ENCODE data around the gene KRTAP1-4.
"Not testable (repeated sequence)": the region's sequence is repeated elsewhere in the genome, so short reads cannot be mapped to it uniquely, and the experiment has no call there.

Gene KRTAP1-4, protein sequence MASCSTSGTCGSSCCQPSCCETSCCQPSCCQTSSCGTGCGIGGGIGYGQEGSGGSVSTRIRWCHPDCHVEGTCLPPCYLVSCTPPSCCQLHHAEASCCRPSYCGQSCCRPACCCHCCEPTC

DNA sequence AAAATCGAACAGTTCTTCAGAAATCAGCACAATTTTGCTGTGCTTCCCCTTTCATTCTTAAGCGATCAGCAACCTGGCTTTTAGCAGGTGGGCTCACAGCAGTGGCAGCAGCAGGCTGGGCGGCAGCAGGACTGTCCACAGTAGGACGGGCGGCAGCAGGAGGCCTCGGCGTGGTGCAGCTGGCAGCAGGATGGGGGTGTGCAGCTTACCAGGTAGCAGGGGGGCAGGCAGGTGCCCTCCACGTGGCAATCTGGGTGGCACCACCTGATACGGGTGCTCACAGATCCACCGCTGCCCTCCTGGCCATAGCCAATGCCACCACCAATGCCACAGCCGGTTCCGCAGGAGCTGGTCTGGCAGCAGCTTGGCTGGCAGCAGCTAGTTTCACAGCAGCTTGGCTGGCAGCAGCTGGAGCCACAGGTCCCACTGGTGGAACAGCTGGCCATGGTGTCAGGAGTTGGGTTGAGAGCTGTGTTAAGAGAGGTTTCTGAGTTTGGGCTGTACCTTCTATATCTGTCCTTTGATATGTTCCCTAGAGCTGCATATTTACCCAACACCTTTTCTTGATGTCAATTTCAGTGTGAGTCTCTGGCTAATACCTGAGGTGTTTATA lies at the start of gene KRTAP1-4:
Gene KRTAP1-4 (minus strand): TSS at position 563 of the 613 bp plus-strand sequence. CDS start 117 bp downstream, at position 446.
- DNase-seq = no peak

DNA sequence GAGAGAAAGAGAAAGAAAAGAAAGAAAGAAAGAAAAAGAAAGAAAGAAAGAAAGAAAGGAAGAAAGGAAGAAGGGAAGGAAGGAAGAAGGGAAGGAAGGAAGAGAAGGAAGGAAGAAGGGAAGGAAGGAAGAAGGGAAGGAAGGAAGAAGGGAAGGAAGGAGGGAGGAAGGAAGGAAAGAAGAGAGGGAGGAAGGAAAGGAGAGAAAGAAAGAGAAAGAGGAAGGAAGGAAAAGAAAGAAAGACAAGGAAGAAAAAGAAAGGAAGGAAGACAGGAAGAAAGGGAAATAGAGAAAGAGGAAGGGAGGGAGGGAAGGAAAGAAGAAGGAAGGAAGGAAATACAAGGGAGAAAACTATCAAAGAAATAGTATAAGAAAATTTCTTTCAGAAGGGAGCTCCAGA lies 46.8 kb upstream of the KRTAP1-4 start:
- DNase-seq = no peak

- no peak for DNase-seq
These were observed 43.7 kb upstream of the KRTAP1-4 start for GRCh38 chr17:41073676-41074075.

DNA sequence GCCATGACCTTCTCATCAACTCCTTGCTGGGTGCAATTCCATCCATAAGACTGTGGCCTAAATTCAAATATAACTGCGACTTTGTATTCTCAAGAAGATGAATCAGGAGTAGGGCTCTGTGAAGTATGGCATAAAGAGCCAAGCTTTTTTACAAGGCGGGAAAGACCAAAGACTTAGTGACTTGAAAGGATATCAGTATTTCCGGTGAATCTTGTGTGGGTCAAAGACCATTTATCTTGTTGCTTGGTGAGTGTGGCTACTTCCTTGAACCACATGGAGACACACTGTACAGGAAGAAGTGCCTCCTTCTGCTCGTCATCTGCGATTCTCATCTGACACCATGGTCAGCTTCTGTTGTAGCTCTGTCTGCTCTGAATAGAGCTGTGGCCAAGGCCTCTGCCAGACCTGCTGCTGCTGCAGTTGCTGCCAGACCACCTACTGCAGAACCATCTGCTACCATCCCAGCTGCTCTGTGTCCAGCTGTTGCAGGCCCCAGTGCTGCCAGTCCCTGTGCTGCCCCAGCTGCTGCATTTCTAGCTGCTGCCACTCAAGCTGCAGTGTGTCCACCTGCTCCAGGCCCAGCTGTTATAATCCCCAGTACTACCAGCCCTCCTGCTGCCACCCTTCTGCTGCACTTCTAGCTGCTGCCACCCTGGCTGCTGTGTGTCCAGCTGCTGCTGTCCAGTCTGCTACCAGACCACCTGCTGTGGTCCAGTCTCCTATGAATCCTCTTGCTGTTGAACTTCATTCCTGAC lies 41.8 kb upstream of the KRTAP1-4 start:
- DNase-seq = no peak

- no peak for DNase-seq
These were observed 39.0 kb upstream of the KRTAP1-4 start for GRCh38 chr17:41069031-41069430.

DNA sequence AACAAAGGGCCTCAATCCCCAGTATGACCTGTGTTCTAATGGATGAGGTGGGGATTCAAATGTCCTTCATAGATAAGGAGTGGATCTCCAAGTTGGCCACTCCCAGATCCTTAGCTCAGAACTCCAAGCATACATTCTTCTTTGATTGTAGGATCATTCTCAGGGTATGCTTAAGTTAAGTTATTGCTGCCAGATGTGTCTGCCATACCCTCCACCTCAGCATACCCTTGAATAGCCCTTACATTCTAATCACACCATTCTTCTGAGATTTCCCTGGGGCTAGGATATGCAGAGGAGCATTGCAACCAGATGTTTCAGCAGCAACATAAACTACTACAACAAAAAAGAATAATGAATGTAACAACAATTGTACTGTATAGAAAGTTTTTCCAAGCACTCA lies 37.3 kb upstream of the KRTAP1-4 start:
- DNase-seq = no peak

DNA sequence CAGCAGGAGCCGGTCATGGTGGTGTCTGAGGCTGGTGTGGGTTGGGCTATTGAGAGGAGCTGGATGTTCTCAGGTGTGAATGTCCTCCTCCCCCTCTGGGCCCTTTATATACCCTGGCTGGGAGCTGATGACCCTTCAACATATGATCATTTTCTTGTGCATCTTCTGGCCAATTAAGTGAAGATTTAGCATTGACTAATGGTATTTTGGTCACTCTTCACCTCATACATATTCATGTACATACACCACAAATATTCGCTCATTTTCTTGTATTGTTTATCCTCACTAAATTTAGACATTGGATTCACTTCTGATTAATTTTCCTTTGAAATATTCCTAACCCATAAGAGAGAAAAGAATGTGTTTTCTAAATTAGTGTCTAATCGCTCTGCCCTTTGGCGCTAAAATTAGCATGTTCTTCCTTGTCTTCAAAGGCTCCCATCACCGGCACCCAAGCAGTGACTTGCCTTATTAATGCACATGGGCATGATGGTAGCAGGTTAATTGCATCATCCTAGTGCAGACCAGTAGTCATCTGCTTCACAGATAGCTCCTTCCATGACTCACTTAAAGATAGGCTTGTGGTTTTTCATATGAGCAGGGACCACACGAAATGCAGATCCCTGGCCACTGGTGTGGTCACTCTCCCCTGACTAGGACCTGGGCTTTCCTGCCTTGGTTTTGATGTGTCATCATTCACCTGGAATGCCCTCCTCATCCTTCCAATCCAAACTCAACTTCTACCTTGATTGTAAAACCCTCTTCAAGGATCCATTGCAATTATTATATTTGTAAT lies 36.0 kb upstream of the KRTAP1-4 start, which contains the start of gene KRTAP2-4:
Gene KRTAP2-4 (minus strand): TSS at position 51 of the 796 bp plus-strand sequence. CDS start 34 bp downstream, at position 17.
- DNase-seq = no peak

DNA sequence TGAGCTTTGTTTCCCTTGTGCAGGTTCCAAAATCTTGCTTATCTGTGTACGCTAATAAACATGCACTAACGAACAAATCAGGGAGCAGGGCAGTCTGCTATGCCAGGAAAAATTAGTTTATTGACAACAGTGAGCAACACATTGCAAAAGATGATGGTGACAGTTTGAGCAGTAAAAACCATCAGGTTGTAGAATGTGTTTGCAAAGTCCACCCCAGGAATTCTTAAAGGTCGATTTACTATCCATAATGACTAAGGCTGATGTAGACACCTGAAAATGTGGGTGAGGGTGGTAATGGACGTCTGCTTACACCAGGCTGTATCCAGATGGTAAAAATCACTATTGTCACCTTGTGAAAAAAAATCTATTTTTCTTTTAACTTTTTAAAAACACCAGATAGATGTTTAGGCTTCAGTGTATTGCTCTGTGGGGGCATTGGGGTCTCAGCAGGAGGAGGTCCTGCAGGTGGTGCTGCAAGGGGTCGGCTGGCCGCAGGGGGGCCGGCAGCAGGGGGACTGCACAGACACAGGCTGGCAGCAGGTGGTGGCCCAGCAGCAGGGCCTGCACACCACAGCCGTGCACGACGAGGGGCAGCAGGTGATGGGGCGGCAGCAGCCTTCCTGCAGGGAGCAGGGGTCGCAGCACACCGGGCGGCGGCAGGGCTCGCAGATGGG lies 35.2 kb upstream of the KRTAP1-4 start:
- DNase-seq = not testable (repeated sequence)

- DNase-seq = no peak
These were observed 34.3 kb upstream of the KRTAP1-4 start for GRCh38 chr17:41064301-41064700.

GRCh38 chr17:41063449-41063848 lies 33.5 kb upstream of the KRTAP1-4 start:
- no peak for DNase-seq

DNA sequence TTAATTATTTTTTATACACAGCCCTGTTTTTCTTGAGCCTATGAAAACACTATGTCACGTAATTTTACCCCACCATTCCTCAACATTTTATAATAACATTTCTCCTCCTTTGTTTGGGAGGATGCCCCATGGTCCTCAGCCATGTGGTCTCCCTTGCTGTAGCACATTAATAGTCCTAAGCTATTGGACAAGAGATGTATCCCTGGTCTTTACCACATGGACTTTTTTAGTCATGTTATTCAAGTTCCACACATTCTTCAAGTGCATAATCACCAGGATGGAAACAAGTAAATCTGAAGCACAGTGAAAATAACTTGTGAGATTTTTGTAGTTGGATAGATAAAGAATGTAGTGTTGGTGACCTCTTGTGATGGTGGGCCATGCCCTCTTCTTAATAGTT lies 32.0 kb upstream of the KRTAP1-4 start:
- DNase-seq = no peak

DNA sequence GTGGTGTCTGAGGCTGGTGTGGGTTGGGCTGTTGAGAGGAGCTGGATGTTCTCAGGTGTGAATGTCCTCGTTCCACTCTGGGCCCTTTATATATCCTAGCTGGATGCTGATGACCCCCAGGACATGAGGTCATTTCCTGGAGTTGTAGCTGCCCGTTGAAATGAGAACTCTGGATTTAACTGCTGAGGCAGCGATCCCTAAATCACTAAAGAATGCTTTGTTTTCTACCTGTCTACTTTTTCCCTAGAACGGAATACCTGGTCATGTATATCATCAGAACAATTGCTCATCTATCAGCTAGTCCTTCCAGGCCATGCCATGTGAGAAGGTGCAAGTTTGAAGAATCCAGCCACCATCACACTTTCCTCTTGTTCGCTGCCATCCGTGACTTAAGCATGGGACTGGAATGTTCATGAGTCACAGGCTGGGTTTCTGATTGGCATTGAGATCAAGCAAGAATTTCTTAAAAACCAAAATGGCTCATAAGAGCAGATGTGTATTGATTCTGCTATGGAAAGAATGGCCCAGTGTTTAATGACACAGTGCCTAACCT lies 30.1 kb upstream of the KRTAP1-4 start, which contains the start of gene KRTAP2-3:
Gene KRTAP2-3 (minus strand): TSS at position 63 of the 553 bp plus-strand sequence. CDS start 64 bp downstream, outside the sequence.
- DNase-seq = no peak

DNA sequence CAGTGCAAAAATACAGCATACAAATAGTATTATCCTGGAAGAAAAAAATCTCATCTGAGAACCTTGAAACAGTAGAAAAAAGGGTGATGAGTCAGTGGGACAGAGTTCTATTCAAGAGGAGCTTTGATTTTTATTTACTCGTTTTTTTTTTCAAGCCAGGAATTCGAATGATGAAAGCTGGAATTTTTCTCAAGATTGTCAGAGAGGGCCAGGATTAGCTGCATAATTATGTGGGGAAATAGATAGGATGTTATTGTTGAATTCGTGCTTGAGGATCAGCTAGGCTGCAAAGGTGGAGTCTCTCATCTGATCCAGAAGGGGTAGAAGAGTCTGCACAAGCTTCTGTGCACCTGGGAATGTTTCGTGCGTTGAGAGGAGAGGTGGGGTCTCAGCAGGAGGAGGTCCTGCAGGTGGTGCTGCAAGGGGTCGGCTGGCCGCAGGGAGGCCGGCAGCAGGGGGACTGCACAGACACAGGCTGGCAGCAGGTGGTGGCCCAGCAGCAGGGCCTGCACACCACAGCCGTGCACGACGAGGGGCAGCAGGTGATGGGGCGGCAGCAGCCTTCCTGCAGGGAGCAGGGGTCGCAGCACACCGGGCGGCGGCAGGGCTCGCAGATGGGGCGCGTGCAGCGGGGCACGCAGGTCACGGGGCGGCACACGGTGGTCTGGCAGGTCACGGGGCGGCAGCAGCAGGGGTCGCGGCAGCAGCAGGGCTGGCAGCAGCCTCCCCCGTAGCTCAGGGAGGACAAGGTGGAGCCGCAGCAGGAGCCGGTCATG lies 29.5 kb upstream of the KRTAP1-4 start:
- not testable (repeated sequence) for DNase-seq

DNA sequence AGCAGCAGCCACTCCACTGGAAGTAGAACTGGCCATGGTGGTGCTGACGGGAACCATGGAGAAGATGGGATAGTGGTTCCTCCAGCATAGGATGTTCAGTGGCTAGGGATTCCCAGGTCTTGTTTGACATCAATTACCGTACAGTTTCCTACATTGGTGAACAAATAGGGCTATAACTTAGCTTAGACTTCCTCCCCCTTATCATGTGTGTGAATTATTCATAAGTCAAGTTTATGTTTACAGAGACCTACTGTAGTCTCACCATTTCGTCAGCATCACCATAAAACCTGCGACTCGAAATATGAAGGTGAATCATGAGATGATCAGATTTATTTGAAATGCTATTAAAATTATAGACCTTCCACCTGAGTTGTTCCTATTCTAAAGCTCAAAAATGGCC lies 28.7 kb upstream of the KRTAP1-4 start:
- DNase-seq = no peak

- DNase-seq = no peak
These were observed 27.6 kb upstream of the KRTAP1-4 start for GRCh38 chr17:41057547-41057946.

DNA sequence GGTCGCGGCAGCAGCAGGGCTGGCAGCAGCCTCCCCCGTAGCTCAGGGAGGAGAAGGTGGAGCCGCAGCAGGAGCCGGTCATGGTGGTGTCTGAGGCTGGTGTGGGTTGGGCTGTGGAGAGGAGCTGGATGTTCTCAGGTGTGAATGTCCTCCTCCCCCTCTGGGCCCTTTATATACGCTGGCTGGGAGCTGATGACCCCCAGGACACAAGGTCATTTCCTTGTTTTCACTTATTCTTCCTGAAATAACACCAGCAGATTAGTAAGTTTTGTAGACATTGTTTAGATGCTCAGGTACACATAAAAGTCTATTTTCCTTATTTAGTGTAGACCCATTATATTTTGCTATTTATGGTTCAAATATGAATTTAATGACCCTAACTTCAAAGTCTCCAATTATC lies 25.1 kb upstream of the KRTAP1-4 start, which contains the start of gene KRTAP2-2:
Gene KRTAP2-2 (minus strand): TSS at position 101 of the 400 bp plus-strand sequence. CDS start 19 bp downstream, at position 82.
- not testable (repeated sequence) for DNase-seq

DNA sequence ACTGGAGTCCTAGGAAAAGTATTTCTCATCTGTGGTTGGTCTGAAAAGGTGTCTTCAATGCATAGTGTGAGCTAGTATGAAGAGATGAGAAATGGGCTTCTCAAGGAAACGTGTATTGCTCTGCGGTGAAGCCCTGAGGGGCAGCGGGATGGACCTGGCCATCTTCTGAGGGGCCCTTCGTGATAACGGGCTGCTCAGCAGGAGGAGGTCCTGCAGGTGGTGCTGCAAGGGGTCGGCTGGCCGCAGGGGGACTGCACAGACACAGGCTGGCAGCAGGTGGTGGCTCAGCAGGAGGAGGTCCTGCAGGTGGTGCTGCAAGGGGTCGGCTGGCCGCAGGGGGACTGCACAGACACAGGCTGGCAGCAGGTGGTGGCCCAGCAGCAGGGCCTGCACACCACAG lies 24.6 kb upstream of the KRTAP1-4 start:
- DNase-seq = not testable (repeated sequence)

DNA sequence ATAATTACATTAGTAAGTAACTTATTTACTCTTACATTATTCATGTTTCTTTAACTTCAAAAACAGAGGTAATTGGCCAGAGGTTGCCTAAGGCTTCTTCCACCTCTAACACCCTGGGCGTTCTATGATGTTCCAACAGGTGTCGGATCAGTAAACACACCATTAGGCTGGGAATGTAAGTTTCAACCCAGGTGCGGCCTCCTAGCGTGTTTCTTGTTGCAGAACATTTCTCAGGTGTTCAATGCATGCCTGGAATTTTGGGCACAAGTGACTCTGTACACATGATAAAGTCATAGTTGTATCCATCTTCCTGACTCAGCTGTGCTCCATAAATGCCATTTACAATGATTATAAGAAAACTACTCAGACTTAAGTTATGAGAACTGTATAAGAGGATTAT lies 24.0 kb upstream of the KRTAP1-4 start:
- no peak for DNase-seq

DNA sequence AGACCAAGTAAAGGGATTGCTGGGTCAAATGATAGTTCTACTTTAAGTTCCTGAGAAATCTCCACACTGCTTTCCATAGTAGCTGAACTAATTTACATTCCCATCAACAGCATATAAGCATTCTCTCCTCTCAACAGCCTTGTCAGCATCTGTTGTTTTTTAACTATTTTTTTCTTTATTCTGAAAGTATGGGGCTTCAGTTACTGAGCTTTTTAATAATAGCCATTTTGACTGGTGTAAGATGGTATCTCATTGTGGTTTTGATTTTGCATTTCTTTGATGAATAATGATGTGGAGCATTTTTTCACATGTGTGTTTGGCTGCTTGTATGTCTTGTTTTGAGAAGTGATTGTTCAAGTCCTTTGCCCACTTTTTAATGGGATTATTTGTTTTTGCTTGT lies 22.6 kb upstream of the KRTAP1-4 start:
- no peak for DNase-seq

- no peak for DNase-seq
These were observed 19.1 kb upstream of the KRTAP1-4 start for GRCh38 chr17:41049110-41049509.

DNA sequence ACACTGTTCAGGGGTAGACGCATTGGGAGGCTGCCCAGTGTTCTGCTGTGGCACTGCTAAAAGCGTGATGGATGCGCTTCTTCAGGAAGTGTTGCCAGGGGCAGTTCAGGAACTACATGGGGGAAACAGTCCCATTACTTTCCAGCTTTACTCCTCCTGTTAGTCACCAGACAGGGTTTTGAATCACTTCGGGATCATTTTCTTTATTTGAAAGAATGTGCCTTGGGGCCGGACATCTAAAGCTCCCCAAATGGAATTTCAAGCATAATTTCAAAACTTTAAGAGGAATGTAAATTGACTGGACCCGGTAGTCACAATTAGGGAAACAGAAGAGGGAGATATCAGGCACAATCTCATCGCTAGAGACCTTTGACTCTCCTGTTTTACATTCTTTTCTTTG lies 18.4 kb upstream of the KRTAP1-4 start:
- DNase-seq = no peak

Data from NCI-H446 treated with DMSO at 0.1 percent for 48 hours (cell line).